Adrenal gland (tissue), 12 donors: ENCODE results near the gene NPIPA5. TPM values are rescaled to one million over a fixed set of nuclear protein-coding genes. Genes with fewer than 3 reads are reported as not detected.
"Not testable (repeated sequence)": the region's sequence is repeated elsewhere in the genome, so short reads cannot be mapped to it uniquely, and the experiment has no call there.

ENCODE experiments used
- DNase-seq, 7 donors: peaks; one replicate each; pipeline ENCODE4 v3.0.0-alpha.2; 2019 to 2020
- H3K27ac ChIP-seq, 5 donors: fragments of 200-600 bp; sonication (generic) in 4 of 5; 1 replicate in 3 of 5; 2 replicates in 2 of 5; pipeline versions ENCODE4 v1.5.1 to v1.8.0; 2016 to 2020; ENCODE audit warnings: mild to moderate bottlenecking in 1 of 5
- H3K27me3 ChIP-seq: fragments of 200-600 bp; 2 replicates; pipeline ENCODE4 v1.8.0; 2021
- H3K36me3 ChIP-seq, 2 donors: fragments of 200-600 bp; replicated peaks in 1 of 2; 1 replicate in 1 of 2; 2 replicates in 1 of 2; pipeline versions ENCODE4 v1.5.1 to v1.8.0; 2018 to 2022
- H3K4me1 ChIP-seq, 2 donors: fragments of 200-600 bp; replicated peaks in 1 of 2; 1 replicate in 1 of 2; 2 replicates in 1 of 2; pipeline versions ENCODE4 v1.5.1 to v1.8.0; 2018 to 2021
- H3K4me3 ChIP-seq, 4 donors: fragments of 200-600 bp; sonication (generic) in 3 of 4; one replicate each; pipeline ENCODE4 v1.5.1; 2016 to 2018
- H3K9me3 ChIP-seq, 3 donors: fragments of 200-600 bp; sonication (generic) in 1 of 3; replicated peaks in 1 of 3; 1 replicate in 2 of 3; 2 replicates in 1 of 3; pipeline versions ENCODE4 v1.5.1 to v1.8.0; 2016 to 2021
- POLR2A ChIP-seq, 2 donors: fragments of 450-650 bp; IDR thresholded peaks; one replicate each; pipeline ENCODE4 v1.6.1; 2017; ENCODE audit warnings: antibody characterized with exemption in 2 of 2, mild to moderate bottlenecking in 2 of 2, moderate library complexity in 1 of 2
- WGBS, 4 donors: extraction: QIAGEN DNeasy Blood & Tissue Kit in 2 of 4; methylation state at CpG; one replicate each; pipeline versions ENCODE4 v1.1.5 to v1.1.7; 2013 to 2017; 5-methylcytosine and 5-hydroxymethylcytosine counted together
- intact Hi-C, 2 donors: fragments of 100-400 bp; cut with DNase I; formaldehyde crosslinking; loops; one replicate each; pipeline versions ENCODE4 v1.14.1 to v1.15.0; 2022 to 2023
- polyA plus RNA-seq, 3 donors: library from polyadenylated mRNA; stranded (reverse); fragments of 200-250 nt in 2 of 3; fragments of 350-450 nt in 1 of 3; fragmentation: Illumina TruSeq in 1 of 3; extraction: RNeasy Lipid Tissue Mini Kit (QIAGEN cat#74804) in 1 of 3; gene quantifications; one replicate each; pipeline ENCODE4 v1.2.3, GENCODE V29; 2013 to 2014
- total RNA-seq, 9 donors: library from RNA; depleted of rRNA in 4 of 9; stranded (reverse); fragments of >200 nt in 4 of 9; fragments of 120-200 nt in 1 of 9; fragmentation: NEBNext Ultra II Directional in 1 of 9; extraction: Animal tissue kit (Norgen Biotek cat#: 25700) in 1 of 9; gene quantifications; one replicate each; pipeline versions ENCODE4 v1.1.0 to v1.2.4, GENCODE V29; 2013 to 2023
- donor health status: healthy with polysubstance abuse.
- donor health status: Bipolar disorder and iron deficiency.
- donor health status: DM: yes; HTN: yes; CAD: no.
- donor health status: DM: no; HTN: no; CAD: no.
- donor health status: DM: no; HTN: no; CAD: no.
- donor health status: DM: yes; HTN: yes; CAD: no.

The NPIPA5 gene
- total and polyA plus RNA-seq, 12 donors, result 4.0 to 169 (median 12.3) TPM

- peak in 1 of 2 donors; percentile 46 for TF ChIP-seq POLR2A (IDR thresholded peaks at IDR 0.05)
- peak; percentile 51 to 75 (median 66) for DNase-seq
- Histone ChIP-seq H3K4me3 (peak within 1 kb of the TSS in 3 of 4 donors; percentile 22 to 52 (median 45)), H3K27ac (peak within 1 kb of the TSS in 2 of 5 donors; percentile 62 to 64)
- 2 to 9% (median 4%) methylated on average over 18 to 79 of the region's 79 CpGs for WGBS, 4 donors
- H3K9me3 ChIP-seq, H3K36me3 ChIP-seq, H3K4me1 ChIP-seq, H3K27me3 ChIP-seq, intact Hi-C loops: not testable (repeated sequence)
Observed at GRCh38 chr16:15395631-15396508, 17.8 kb upstream of the NPIPA5 start, which contains the start of gene MPV17L. Gene MPV17L, plus strand, starts transcription at chr16:15395754. Its CDS starts 144 bp downstream, at chr16:15395898.

- H3K9me3 ChIP-seq, H3K4me3 ChIP-seq, H3K4me1 ChIP-seq, H3K27me3 ChIP-seq, DNase-seq, H3K27ac ChIP-seq, intact Hi-C loops, H3K36me3 ChIP-seq: not testable (repeated sequence)
- WGBS, 4 donors, result 88 to 95% (median 92%) methylated on average over 6 to 8 of the region's 8 CpGs
Observed at GRCh38 chr16:15393025-15393424, 14.9 kb upstream of the NPIPA5 start.

DNA sequence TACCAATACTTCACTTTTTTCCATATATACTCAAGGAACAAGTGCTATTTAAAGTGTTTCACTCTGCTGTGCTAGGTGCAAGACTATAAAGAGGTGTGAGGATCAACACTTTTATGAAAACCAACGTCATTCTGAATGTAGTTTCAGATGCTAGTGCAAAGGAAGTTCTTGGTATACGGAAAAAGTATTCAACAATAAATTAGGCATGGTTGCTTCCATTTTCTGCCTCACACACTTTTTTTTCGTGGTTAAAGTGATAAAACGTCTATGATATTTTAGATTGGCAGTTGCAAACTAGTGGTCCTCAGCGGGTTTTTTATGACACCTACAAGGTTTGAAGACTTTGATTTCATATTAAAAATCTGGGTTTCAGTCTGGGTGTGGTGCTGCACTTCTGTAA is 11.8 kb upstream of the NPIPA5 start:
- not testable (repeated sequence) for DNase-seq
- 80 to 84% (median 81%) methylated on average over 5 of the region's 5 CpGs for WGBS, 4 donors

GRCh38 chr16:15388060-15388459 is 10.0 kb upstream of the NPIPA5 start:
- intact Hi-C loops, H3K36me3 ChIP-seq, H3K27me3 ChIP-seq, H3K9me3 ChIP-seq, H3K4me1 ChIP-seq, H3K27ac ChIP-seq, H3K4me3 ChIP-seq, DNase-seq: not testable (repeated sequence)
- 86 to 92% (median 88%) methylated on average over 6 of the region's 6 CpGs for WGBS, 4 donors

More for the DNA sequence above, 11.8 kb upstream of the NPIPA5 start:
- H3K27ac ChIP-seq, H3K4me1 ChIP-seq, H3K36me3 ChIP-seq, H3K4me3 ChIP-seq, H3K27me3 ChIP-seq, intact Hi-C loops, H3K9me3 ChIP-seq: not testable (repeated sequence)

- H3K4me1 ChIP-seq, H3K27me3 ChIP-seq, H3K4me3 ChIP-seq, intact Hi-C loops, DNase-seq, H3K36me3 ChIP-seq, H3K27ac ChIP-seq, H3K9me3 ChIP-seq: not testable (repeated sequence)
- WGBS, 4 donors, result 53 to 88% (median 69%) methylated on average over 1 to 3 of the region's 3 CpGs
Observed at GRCh38 chr16:15382810-15383209, 4.7 kb upstream of the NPIPA5 start.

DNA sequence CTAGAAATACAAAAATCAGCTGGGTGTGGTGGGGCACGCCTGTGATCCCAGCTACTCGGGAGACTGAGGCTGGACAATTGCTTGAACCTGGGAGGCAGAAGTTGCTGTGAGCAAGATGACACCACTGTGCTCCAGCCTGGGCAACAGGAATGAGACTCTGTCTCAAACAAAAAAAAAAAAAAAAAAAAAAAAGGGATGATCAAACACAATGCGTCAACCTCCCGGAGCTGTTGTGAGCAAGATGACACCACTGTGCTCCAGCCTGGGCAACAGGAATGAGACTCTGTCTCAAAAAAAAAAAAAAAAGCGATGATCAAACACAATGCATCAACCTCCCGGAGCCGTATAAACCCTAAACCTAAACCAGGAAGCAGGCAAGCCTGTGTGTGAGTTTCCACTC is 20.6 kb downstream of the NPIPA5 start:
- DNase-seq, H3K27me3 ChIP-seq, H3K27ac ChIP-seq, intact Hi-C loops, H3K4me1 ChIP-seq, H3K4me3 ChIP-seq, H3K9me3 ChIP-seq, H3K36me3 ChIP-seq: not testable (repeated sequence)
- 68 to 84% (median 80%) methylated on average over 3 to 5 of the region's 7 CpGs for WGBS, 4 donors

DNA sequence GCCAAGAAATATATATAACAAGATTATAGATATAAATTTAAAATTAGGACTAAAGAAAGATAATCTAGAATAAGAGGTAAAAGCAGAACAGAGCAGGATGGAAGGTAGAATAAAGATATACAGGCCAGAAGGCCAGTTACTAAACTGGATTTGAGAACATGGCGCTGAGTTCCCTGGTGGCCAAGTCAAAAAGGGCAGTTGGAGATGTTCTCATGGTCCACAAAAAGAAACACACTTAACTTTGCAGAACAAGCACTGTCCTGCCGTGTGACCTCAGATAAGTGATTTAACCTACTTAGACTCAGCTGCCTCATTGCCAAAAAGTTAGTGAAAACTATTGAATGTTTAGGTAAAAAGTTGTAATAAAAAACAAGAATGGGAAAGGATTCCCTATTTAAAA is 23.2 kb downstream of the NPIPA5 start:
- H3K36me3 ChIP-seq, H3K4me1 ChIP-seq, DNase-seq, H3K27me3 ChIP-seq, H3K9me3 ChIP-seq, H3K4me3 ChIP-seq, H3K27ac ChIP-seq, intact Hi-C loops: not testable (repeated sequence)
- no CpG with 5 or more reads among the region's 2 CpGs for WGBS, 4 donors

GRCh38 chr16:15352852-15353251 is 25.2 kb downstream of the NPIPA5 start:
- intact Hi-C loops, H3K36me3 ChIP-seq, H3K4me3 ChIP-seq, DNase-seq, H3K27me3 ChIP-seq, H3K9me3 ChIP-seq, H3K27ac ChIP-seq, H3K4me1 ChIP-seq: not testable (repeated sequence)
- 69 to 92% methylated on average over 1 of the region's 3 CpGs; no CpG with 5 or more reads in 2 of the 4 donors for WGBS, 4 donors

DNA sequence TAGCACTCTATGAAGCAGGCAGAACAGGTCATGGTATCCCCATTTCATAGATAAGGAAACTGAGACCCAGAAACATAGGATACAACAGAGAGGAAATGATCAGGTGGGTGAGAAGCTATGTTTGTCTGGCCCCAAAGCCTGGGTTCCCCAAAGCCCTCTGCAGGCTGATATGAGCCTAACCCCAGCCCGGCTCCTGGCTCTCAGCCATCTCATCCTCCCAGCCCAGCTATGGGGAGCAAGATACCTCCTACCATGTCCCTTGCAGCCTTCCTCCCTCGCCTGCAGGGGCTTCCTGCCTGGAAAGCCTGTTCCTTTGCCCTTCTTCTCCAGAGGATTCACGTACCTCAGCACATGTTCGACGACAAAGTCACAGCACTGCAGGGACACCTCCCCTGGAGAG is 26.3 kb downstream of the NPIPA5 start:
- H3K27me3 ChIP-seq, intact Hi-C loops, H3K4me3 ChIP-seq, H3K9me3 ChIP-seq, H3K27ac ChIP-seq, H3K36me3 ChIP-seq, DNase-seq, H3K4me1 ChIP-seq: not testable (repeated sequence)
- WGBS, 4 donors, result no CpG with 5 or more reads among the region's 5 CpGs

DNA sequence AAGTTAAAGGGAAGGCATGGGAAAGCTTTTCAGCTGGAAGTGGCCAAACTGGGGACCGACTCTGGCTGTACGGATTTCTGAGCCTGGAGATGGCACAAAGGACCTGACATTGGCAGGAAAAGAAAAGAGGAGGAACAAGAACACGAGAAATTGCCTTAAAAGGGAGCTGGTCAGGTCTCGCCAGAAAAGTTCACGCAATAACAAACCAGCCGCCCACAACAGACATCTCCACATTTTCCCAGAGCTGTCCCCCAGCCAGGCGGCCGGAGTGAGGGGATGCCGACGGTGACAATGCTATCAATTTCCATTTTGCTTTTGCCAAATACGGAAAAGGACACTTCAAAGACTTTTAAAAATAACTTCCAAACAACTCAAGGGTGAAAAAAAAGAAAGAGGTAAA is 26.8 kb downstream of the NPIPA5 start:
- DNase-seq, intact Hi-C loops, H3K9me3 ChIP-seq, H3K27ac ChIP-seq, H3K36me3 ChIP-seq, H3K4me3 ChIP-seq, H3K4me1 ChIP-seq, H3K27me3 ChIP-seq: not testable (repeated sequence)
- no CpG with 5 or more reads among the region's 11 CpGs for WGBS, 4 donors

DNA sequence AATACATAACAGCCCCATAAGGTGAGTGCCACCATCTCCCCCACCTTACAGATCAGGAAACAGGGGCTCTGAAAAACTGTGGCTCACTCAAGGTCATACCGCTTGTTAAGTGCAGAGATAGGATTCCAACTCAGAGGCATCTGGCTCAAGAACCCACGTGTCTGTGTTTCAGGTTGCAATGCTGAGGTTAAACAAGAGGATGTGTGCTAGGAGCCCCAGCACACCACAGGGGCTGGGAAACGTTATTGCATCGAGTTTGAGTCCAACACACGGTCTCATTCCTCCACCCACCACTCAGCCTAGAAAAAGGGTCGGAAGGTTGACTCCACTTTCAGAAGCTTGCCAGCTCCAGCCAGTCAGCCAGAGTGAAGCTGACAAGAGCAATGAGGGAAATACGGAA is 29.4 kb downstream of the NPIPA5 start:
- H3K36me3 ChIP-seq, intact Hi-C loops: not testable (repeated sequence)

More for the DNA sequence above, 29.4 kb downstream of the NPIPA5 start:
- not testable (repeated sequence) for H3K4me1 ChIP-seq, DNase-seq, H3K27ac ChIP-seq, H3K9me3 ChIP-seq, H3K27me3 ChIP-seq, H3K4me3 ChIP-seq
- no CpG with 5 or more reads among the region's 7 CpGs for WGBS, 4 donors
